Coronary artery (tissue), 2 donors: Measurements from ENCODE around the gene SPATA3.
"Not testable (repeated sequence)": the region's sequence is repeated elsewhere in the genome, so short reads cannot be mapped to it uniquely, and the experiment has no call there.

Experiments
- DNase-seq: peaks from one replicate; pipeline ENCODE4 v3.0.0-alpha.2; 2017; ENCODE audit warnings: low spot score
- H3K27ac ChIP-seq, 2 donors: fragments of 200-600 bp; sonication (generic); one replicate each; pipeline ENCODE4 v1.5.1; 2016 to 2019
- H3K4me3 ChIP-seq: fragments of 200-600 bp; sonication (generic); 2 replicates; pipeline ENCODE4 v1.5.1; 2016; ENCODE audit warnings: mild to moderate bottlenecking, moderate library complexity
- TF ChIP-seq, protein P1 (sequence below): fragments of 200-600 bp; sonication (generic); IDR thresholded peaks from one replicate; pipeline ENCODE4 v1.5.1; 2019; ENCODE audit warnings: antibody characterized with exemption

Gene SPATA3

DNA sequence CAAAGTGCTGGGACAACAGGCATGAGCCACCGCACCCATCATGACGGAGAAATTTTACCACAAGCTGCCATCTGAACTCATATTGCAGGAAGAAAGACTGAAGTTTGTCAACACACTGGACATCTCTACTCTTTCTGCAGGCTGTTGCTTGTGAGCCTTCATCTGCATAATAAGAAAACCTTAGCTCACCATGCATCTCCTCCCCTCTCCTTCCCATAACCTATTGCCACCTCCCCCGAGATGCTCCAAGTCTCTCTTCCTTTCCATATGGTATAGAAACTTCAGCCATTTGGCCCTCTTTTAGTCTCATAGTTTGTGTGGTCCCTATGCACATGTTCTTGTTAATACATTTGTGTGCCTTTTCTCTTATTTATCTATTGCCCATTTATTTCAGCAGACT, 22.3 kb downstream of the SPATA3 start:
- DNase-seq = no peak
- no peak overlapping the region for H3K27ac ChIP-seq
- TF ChIP-seq, protein P1, sequence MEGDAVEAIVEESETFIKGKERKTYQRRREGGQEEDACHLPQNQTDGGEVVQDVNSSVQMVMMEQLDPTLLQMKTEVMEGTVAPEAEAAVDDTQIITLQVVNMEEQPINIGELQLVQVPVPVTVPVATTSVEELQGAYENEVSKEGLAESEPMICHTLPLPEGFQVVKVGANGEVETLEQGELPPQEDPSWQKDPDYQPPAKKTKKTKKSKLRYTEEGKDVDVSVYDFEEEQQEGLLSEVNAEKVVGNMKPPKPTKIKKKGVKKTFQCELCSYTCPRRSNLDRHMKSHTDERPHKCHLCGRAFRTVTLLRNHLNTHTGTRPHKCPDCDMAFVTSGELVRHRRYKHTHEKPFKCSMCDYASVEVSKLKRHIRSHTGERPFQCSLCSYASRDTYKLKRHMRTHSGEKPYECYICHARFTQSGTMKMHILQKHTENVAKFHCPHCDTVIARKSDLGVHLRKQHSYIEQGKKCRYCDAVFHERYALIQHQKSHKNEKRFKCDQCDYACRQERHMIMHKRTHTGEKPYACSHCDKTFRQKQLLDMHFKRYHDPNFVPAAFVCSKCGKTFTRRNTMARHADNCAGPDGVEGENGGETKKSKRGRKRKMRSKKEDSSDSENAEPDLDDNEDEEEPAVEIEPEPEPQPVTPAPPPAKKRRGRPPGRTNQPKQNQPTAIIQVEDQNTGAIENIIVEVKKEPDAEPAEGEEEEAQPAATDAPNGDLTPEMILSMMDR = no peak
- no peak overlapping the region for H3K4me3 ChIP-seq

DNA sequence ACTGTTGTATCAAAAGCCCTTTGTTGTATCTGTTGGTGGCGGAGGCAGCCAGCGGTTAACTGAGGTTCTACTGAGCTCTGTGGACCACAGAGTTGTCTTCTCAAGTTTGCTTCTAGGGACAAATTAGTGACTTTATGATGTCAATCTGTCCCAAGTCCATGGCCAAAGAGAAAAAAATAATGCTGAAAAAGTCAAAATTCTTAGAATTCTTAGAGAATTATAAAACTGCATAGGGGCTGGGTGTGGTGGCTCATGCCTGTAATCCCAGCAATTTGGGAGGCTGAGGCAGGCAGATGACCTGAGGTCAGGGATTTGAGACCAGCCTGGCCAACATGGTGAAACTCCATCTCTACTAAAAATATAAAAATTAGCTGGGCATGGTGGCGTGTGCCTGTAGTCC, 29.1 kb downstream of the SPATA3 start:
- H3K27ac ChIP-seq, DNase-seq, H3K4me3 ChIP-seq: not testable (repeated sequence)

DNA sequence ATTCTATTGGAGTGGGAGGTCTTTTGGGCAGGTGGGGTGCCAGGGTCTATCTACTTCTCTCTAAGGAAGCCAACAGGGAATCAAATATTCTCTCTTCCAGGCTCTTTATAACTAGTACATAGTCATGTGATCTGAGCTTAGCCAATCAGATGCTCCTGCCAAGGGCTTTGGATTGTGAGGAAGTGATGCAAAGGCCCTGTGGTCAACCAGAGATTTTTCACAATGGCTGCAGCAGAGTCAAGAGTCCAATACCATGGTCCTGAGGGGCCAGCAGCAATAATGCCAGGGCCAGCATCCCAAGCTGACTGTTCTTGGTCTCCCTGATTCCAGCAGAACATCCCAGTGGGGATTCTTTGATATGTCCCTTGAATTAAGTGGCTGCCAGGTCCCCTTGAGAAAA, 33.0 kb downstream of the SPATA3 start:
- no peak overlapping the region for H3K27ac ChIP-seq
- TF ChIP-seq, protein P1 = no peak
- DNase-seq = no peak
- H3K4me3 ChIP-seq = no peak overlapping the region

DNA sequence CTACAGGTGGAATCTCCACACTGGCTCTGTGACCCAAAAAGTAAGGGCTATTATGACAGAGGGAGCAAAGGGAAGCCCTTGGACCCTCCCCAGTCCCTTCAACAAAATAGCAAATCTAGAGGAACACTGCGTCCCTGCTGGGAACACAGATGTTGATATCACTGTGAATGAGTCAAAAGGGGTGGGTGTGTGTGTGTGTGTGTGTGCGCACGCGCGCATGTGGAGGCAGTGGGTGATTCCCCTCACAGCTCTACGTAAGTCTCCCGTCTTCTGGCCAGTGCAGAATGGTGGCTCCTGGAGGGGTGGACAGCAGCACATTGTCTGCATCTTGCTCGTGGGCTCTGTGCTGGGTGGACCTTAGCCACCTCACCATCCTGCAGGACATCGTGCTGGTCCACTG, 33.6 kb downstream of the SPATA3 start:
- TF ChIP-seq, protein P1 = no peak
- H3K27ac ChIP-seq = no peak overlapping the region
- no peak overlapping the region for H3K4me3 ChIP-seq
- no peak for DNase-seq

DNA sequence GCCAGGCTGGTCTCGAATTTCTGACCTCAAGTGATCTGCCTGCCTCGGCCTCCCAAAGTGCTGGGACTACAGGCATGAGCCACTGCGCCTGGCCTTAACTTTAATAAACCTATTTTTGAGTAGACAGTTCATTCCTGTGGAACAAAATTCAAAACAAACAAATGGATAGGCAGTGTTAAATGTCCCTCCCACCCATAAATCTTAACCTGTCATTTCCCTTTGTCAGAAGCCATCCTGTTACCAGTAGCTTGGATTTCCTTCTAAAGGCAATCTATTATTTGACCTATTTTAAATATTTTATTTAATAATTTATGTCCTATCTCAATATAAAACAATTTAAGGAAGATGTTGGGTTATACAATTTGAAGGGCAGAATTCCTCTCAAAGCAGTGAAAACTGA, 34.8 kb downstream of the SPATA3 start:
- no peak overlapping the region for H3K4me3 ChIP-seq
- TF ChIP-seq, protein P1 = no peak
- no peak overlapping the region for H3K27ac ChIP-seq
- no peak for DNase-seq

DNA sequence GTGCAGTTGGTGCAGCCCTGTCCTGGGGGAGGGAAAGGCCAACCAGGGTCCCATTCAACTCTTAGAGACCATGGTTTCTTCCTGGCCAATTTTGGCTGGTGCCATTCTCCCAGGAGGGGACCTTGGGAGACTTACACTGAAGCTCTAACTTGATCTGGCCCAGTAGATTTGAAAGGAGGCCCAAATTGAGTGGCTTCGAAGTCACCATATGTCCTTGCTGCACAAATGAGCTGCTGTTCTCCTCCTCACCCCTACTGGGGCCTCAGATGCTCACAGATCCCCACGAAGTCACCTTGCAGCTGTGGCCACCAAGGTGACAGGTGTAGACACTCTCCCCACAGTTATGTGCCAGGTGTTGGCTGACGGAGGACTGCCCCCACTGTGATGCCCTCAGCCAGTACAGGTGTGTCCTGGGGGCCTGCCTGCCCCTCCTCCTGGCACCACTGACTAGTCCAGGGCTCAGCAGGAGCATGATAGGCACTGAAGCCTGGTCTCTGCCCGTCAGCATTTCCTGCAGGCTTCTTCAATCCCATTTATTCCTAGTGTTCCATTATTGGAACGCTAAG, 36.7 kb downstream of the SPATA3 start:
- no peak for DNase-seq
- TF ChIP-seq, protein P1 = no peak

DNA sequence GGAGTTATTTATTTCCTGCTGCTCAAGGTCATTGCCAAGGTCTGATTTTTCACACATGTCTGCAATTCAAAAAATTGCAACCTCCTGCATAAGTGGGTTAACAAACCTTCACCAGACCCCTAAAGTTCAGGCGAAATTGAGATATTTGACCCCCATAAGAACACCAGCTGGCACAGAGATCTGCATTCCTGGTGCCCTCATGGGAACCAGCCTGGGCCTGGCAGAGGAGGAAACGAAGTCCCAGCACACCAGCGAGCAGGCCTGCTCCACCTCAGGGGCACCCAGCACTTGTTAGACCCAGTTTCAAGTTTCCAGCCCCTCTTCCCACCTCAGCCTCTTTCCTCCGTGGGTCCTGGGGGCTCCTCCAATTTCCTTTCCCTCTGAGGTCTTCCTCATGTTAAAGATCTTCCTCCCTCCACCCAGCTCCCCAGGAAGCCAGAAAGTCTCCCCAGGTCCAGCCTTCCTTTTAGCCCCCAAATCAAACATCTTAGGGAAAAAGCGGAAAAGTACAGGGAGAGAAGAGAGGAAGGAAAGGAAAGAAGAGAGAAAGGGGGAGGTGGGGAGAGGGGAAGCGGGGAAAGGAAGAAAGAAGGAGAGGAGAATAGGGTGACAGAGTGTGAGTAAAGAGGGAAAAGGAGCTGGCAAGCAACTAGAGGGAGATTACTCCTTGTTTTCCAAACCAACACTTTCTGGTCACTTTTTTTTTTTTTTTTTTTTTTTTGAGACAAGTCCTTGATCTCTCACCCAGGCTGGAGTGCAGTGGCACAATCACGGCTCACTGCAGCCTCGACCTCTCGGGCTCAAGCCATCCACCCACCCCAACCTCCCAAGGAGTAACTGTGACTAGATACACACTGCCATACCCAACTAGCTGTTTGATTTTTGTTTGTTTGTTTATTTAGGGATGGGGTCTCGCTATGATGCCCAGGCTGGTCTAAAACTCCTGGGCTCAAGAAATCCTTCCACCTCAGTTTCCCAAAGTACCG, 37.5 kb downstream of the SPATA3 start:
- TF ChIP-seq, protein P1 = no peak
- no peak overlapping the region for H3K4me3 ChIP-seq
- no peak overlapping the region for H3K27ac ChIP-seq
- no peak for DNase-seq

More for the DNA sequence above, 36.7 kb downstream of the SPATA3 start:
- Histone ChIP-seq H3K4me3 (no peak overlapping the region), H3K27ac (no peak overlapping the region)
